Pulmonary artery endothelial cell (primary cell): ENCODE measurements around the gene STAT1. TPM values are rescaled to one million over a fixed set of nuclear protein-coding genes. Genes with fewer than 3 reads are reported as not detected.
"Not testable (repeated sequence)": the region's sequence is repeated elsewhere in the genome, so short reads cannot be mapped to it uniquely, and the experiment has no call there.

Experiments used
- DNase-seq: peaks from one replicate; pipeline ENCODE4 v3.0.0-alpha.2; 2011; ENCODE audit warnings: low read depth, low spot score
- total RNA-seq: library from RNA; depleted of rRNA; stranded (reverse); fragments of >200 nt; gene quantifications from 2 replicates; pipeline ENCODE4 v1.2.3, GENCODE V29; 2014

The STAT1 gene
- total RNA-seq, 1 donor from 2014 or later = 75.0 TPM

- no peak for DNase-seq
Observed at GRCh38 chr2:191006997-191007783, 6.8 kb downstream of the STAT1 start.

GRCh38 chr2:191006297-191006696 is 7.7 kb downstream of the STAT1 start:
- DNase-seq = no peak

GRCh38 chr2:191003405-191004309 is 10.3 kb downstream of the STAT1 start:
- DNase-seq = no peak

DNA sequence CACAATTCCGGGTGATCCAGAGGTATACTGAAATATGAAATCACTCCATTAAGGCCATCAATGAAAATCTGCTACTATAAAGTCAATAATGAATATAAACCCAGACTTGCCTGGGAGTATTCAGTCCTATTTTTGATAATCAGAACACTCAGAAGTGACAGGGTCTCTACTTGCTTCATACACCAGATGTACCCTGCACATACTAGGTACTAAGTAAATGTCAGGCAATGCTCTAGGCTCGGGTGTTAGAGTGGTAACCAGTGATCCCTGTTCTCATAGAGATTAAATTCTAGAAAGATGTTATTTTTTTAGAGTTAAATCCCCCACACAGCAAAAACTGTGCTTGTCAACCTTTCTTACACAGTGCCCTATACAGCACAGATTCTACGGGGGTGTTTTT is 12.3 kb downstream of the STAT1 start:
- DNase-seq = no peak

GRCh38 chr2:191001032-191001431 is 12.9 kb downstream of the STAT1 start:
- DNase-seq = no peak

- DNase-seq = no peak
Observed at GRCh38 chr2:190999949-191000665, 13.9 kb downstream of the STAT1 start.

- DNase-seq = no peak
Observed at GRCh38 chr2:190999058-190999457, 14.9 kb downstream of the STAT1 start.

DNA sequence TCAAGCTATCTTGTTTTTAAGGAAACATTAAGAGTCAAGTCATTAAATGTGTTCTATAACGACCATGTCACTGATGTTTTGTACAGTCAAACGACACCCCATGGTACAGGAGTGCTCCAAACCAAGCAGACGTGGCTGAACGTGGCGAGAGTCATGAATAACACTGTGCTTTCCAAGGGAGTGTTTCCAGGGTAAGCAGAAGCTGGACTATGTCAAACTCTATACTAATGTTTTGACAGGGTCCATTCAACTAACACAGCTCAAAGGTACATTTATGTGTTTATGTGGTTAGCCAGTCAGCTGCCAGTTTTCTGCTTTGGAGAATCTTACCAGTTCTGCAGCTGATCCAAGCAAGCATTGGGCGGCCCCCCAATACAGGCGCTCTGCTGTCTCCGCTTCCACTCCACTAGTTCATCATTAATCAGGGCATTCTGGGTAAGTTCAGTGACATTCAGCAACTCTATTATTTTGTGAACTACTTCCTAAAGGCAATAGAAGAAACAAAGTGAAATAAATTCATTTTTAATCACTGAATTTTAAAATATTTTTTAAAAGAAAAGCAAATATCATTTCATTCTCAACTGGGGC is 16.4 kb downstream of the STAT1 start:
- DNase-seq = no peak

- no peak for DNase-seq
Observed at GRCh38 chr2:190996947-190997346, 17.0 kb downstream of the STAT1 start.

GRCh38 chr2:190996338-190996946 is 17.5 kb downstream of the STAT1 start:
- DNase-seq = no peak

DNA sequence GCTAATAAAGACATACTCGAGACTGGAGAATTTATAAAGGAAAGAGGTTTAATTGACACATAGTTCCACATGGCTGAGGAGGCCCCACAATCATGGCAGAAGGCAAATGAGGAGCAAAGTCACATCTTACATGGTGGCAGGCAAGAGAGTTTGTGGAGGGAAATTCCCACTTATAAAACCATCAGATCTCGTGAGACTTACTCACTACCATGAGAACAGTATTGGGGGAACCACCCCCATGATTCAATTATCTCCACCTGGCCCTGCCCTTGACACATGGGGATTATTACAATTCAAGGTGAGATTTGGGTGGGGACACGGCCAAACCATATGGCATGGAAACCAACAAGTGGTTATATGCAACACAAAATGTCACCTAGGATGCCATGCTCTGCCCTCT is 18.7 kb downstream of the STAT1 start:
- DNase-seq = not testable (repeated sequence)

- DNase-seq = no peak
Observed at GRCh38 chr2:190994148-190994547, 19.8 kb downstream of the STAT1 start.

DNA sequence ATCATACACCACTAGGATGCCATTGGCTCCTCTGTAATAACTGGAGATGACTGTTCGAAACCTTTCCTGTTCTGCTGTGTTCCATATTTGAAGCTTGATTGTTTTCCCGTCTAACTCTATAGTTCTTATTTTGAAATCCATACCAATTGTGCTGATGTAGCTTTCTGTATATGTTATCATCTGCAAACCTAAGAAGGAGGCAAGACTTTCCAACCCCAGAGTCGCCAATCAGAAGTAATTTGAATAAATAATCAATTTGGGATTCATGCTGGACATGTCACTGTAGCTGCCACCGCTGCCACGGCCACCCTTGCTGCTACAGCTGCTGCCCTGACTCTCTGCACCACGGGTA is 20.7 kb downstream of the STAT1 start:
- DNase-seq = no peak

DNA sequence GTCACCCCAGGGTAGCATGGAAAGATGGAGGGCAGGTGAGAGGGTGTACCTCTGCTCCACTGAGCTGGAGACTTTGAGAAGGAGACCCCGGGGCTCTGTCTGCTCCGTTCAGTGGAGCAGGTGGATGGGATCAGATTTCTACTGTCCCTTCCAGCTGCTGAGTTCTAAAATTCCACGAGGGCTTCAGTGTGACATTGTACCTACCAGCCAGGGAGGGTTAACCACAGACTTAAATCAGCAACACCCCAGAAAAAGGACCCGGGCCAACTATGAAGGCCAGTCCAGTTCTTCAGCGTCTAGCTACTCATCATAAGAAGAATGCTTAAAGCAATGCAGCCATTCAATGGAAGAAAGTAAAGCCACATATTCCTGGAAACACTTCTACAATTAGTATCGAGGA is 23.8 kb downstream of the STAT1 start:
- no peak for DNase-seq

DNA sequence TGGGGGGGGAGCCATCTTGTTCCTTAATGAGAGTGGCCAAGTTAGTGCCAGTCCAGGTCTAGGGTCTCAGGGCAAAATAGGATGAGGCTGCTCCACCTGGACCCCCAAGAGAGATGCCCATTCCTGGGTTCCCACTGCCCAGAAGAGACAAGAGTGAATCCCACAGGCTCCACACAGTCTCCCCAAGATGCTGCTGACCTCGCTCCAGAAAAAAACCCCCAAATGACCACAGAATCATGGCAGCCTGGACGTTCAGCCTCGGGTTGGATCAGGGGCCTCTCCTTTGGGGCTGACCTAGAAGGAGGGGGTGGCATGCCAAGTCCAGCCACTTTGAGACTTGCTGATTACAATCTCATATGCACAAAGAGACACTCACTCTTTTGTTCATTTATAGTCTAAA is 25.1 kb downstream of the STAT1 start:
- no peak for DNase-seq

DNA sequence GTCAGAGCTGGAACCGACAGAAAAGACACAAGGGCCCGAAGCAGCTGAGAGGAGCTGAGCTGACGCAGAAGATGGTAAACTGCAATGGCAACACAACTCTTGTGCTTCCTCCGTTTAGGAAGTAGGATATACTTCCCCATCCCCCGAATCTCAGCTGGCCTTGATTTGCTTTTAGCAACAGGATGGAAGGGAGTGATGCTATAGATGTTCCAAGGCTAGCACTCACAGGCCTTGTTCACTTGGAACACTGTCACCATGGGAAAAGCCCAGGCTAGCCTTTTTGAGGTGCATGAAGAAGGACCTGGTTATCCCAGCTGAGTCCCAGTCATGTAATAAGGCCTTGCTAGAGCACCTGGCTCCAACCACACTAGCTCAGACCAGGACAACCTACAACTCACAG is 26.0 kb downstream of the STAT1 start:
- no peak for DNase-seq

GRCh38 chr2:190987116-190987515 is 26.9 kb downstream of the STAT1 start:
- DNase-seq = no peak

DNA sequence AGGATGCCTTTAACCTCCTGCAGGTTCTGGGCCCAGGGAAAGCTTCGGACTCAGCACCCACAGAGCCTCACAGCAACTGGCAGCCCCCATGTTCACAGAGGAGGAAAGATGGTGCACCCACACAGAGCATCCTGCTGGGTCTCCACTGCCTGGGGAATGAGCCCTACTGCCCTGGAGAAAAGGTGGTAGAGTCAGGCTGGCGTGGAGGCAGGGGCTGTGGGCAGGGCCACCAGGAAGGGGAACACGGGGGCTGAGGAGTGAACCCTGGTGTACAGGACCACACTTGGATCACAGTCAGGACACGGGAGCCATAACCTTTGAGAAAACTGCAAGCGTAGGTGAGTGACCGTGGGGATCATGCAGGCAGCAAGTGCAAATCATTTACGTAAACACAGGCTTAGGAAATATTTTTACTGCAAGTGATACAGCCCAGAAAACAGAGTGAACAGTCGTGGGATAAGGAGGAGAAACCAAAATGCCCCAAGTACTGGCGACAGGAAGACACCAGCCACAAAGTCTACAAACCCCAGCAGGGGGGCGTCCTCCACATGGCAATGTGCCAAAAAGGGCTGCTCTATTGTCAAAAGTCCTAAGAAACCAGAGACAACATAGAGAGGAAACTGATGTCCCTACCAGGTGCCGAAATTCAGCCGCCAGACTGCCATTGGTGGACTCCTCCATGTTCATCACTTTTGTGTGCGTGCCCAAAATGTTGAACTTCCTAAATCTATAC is 27.6 kb downstream of the STAT1 start:
- no peak for DNase-seq

GRCh38 chr2:190984595-190984994 is 29.4 kb downstream of the STAT1 start:
- DNase-seq = peak; percentile 90

DNA sequence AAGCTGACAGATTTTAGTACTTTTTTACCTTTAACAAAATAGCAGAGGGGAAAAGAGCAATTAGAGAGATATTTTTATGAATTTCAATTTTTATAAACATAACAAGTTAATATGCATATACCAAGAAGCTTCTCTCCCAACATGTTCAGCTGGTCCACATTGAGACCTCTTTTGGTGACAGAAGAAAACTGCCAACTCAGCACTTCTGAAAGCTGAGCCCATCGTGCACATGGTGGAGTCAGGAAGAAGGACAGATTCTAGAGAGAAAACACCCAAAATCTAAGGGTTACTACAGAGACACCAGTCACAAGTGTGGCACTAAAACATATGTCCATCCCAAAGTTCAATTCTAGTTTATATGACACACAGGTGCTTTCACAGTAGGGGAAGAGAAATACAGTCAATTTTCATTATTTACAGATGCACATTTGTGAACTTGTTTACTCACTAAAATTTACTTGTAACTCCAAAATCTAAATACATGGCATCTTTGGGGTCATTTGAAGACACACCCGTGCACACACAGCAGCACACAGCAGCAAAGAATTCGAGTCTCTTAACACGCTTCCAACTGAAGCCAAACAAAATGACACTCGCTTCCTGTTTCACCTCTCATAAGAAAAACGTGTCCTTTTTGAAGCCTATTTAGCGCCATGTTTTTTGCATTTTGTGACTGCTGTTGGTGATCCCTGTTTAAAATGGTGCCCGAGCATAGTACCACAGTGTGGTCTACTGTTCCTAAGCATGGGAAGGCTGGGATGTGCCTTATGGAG is 31.5 kb downstream of the STAT1 start:
- no peak for DNase-seq
